BJ (cell line): ENCODE data around the gene UBXN11. TPM values are rescaled to one million over a fixed set of nuclear protein-coding genes. Genes with fewer than 3 reads are reported as not detected.

Source experiments
- CTCF ChIA-PET: fragments of 350-600 bp; formaldehyde crosslinking; extraction: SDS; loops from one replicate; lab custom pipeline; 2021; ENCODE audit warnings: antibody characterized with exemption, inconsistent platforms; lab: Yijun Ruan, JAX
- POLR2A ChIA-PET: fragments of 300-600 bp; sonication (Branson Sonifier 250); formaldehyde crosslinking; extraction: SDS; loops from one replicate; lab custom pipeline; 2021; ENCODE audit warnings: antibody characterized with exemption; lab: Charles Lee
- DNase-seq: peaks from one replicate; pipeline ENCODE4 v3.0.0-alpha.2; 2011; ENCODE audit warnings: low read depth
- H3K27me3 ChIP-seq: 2 replicates; pipeline ENCODE4 v1.6.0; 2011; ENCODE audit warnings: low read length; ENCODE audit not compliant: control insufficient read depth, insufficient read depth
- H3K36me3 ChIP-seq: 2 replicates; pipeline ENCODE4 v1.5.1; 2011; ENCODE audit warnings: low read length; ENCODE audit not compliant: control insufficient read depth, insufficient read depth
- H3K4me3 ChIP-seq: 2 replicates; pipeline ENCODE4 v1.5.1; 2011; ENCODE audit warnings: low read depth, mild to moderate bottlenecking, control low read depth, low read length
- polyA plus RNA-seq: library from polyadenylated mRNA; depleted of rRNA; stranded (reverse); fragments of >200 nt; gene quantifications from 2 replicates; pipeline ENCODE4 v1.2.3, GENCODE V29; 2011
- TF ChIP-seq, protein P1 (sequence below): IDR thresholded peaks from 2 replicates; pipeline ENCODE4 v1.5.1; 2011; ENCODE audit warnings: low read depth, mild to moderate bottlenecking, control low read depth, inconsistent platforms, low read length, moderate library complexity; ENCODE audit not compliant: insufficient read depth

The UBXN11 gene
- polyA plus RNA-seq, 1 experiment = 12.9 TPM

DNA sequence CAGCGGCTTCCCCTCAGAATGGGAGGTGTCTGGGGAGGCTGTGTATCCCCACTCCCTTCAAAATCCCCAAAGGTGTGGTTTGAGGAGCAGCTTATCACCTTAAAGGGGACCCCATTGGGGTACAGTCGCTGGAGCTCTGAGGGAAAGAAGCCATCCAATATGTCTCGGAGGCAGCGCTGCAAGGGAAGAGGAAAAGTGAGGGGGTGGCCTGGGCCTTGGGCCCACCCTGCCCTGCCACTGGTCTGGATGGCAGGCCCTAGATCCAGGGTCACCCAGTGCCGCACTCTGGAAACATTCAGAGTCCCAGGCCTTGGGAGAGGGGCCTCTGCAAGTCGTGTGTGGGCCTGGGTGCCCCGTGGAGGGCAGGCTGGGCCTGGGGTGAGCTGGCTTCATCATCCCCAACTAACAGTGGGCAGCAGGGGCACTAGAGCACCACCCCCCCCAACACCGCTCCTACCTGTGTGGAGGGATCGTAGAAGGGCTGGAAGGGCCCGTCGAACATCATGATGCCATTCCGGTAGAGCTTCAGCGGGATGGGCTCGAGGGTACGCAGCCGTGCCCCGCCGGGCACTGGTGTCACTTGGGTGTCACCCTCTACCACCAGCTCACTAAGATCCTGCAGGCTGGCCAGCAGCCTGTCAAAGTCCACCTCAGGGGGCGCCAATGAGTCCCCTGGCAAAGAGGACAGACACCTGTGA is 20.9 kb downstream of the UBXN11 start:
- Histone ChIP-seq H3K4me3 (no peak overlapping the region), H3K27me3 (no peaks in the 10 kb centered on the region), H3K36me3 (no peaks in the 10 kb centered on the region; the same call in 1 of the 2 replicates)
- TF ChIP-seq, protein P1, sequence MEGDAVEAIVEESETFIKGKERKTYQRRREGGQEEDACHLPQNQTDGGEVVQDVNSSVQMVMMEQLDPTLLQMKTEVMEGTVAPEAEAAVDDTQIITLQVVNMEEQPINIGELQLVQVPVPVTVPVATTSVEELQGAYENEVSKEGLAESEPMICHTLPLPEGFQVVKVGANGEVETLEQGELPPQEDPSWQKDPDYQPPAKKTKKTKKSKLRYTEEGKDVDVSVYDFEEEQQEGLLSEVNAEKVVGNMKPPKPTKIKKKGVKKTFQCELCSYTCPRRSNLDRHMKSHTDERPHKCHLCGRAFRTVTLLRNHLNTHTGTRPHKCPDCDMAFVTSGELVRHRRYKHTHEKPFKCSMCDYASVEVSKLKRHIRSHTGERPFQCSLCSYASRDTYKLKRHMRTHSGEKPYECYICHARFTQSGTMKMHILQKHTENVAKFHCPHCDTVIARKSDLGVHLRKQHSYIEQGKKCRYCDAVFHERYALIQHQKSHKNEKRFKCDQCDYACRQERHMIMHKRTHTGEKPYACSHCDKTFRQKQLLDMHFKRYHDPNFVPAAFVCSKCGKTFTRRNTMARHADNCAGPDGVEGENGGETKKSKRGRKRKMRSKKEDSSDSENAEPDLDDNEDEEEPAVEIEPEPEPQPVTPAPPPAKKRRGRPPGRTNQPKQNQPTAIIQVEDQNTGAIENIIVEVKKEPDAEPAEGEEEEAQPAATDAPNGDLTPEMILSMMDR = 0 out of 2 replicates have a peak, but pooled peaks have one; percentile 23
- DNase-seq = no peak
- ChIA-PET POLR2A (interaction anchor here (1.2 kb wide), 1 partner anchor 17 kb away, joined by 3 read pairs; no protein-coding TSS in a partner anchor), CTCF (interaction anchor here (0.7 to 5.0 kb wide), 16 partner anchors 8 to 132 kb away, joined by 3 to 37 read pairs (median 8); partner anchors contain the start of genes CEP85 and ZNF593)

DNA sequence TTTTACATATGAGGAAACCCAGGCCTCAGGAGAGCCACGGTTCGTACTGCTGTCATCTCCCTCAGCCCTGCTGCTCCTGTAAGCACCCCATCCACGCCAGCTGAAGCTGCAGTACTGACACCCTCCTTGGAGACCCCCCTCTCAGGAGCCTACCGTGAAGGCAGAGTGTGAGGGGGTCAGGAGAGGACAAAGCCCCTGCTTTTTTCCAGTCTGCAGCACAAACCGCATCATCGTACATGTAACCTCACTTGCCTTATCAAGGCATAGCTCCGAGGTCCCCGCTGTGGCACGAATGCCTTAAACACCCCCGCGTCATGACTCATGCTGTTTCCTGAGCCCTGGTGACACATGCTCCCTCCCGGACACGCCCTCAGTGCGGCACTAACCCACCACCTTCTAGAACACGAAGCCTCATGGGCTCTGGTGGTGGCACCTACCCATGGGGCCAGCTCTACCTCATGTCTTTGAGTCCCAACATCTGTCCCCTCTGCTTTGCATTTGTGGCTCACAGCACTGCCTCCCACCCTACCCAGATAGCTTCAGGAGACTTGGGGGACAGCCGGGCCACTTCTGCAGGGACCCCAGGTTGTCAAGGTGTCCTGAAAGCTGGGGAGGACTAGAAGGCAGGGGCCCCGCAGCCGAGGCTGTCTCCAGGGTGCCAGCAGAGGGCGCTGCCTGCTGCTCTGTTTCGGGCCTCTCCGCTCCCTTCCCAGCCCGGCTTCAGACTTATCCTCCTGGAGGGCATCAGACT is 21.7 kb downstream of the UBXN11 start:
- ChIA-PET CTCF (interaction anchor here (0.8 to 5.0 kb wide), 19 partner anchors 9 to 140 kb away, joined by 3 to 37 read pairs (median 6); partner anchors contain the start of genes CEP85 and ZNF593), POLR2A (interaction anchor here (1.2 kb wide), 1 partner anchor 18 kb away, joined by 3 read pairs; no protein-coding TSS in a partner anchor)
- TF ChIP-seq, protein P1 = peak; percentile 73
- peak; percentile 72 for DNase-seq
- H3K36me3 ChIP-seq = no peaks in the 10 kb centered on the region; the same call in 1 of the 2 replicates
- H3K27me3 ChIP-seq = no peaks in the 10 kb centered on the region
- H3K4me3 ChIP-seq = no peak overlapping the region

DNA sequence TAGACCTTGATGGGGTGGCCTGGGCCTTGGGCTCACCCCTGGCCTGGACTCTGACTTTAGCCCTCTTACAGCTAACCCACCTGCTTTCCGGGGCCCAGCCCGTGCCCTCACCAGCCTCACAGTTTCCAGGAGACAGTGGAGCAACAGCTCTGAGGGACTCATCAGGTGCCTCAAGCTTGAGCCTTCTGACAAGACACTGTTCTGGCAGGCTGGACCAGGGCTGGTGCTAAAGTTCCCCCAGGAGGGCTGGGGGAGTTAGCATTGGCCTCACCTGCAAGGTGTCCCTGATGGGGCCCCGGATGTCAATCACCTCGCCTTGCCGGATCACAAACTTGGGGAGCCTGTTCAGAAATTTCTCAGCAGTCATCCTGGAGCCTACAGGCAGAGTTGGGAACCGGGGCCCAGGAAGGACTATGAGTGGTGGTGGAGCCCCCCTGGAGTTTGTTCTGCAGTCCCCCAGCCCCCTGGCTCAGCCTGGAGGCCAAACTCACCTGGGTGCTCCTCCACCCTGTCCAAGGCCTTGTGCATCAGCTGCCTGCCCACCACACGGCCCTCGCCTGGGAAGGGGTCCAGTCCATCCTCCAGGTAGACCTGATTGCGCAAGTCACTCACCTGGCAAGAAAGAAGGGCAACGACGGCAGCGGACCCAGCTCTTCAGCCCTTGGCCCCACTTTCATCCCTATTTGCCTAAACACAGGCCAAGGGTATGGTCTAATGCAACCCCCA is 22.4 kb downstream of the UBXN11 start:
- ChIA-PET CTCF (interaction anchor here (0.8 to 5.0 kb wide), 17 partner anchors 8 to 139 kb away, joined by 3 to 37 read pairs (median 6); partner anchors contain the start of genes CEP85 and ZNF593), POLR2A (interaction anchor here (0.6 kb wide), 1 partner anchor 78 kb away, joined by 3 read pairs; no protein-coding TSS in a partner anchor)
- no peaks in the 10 kb centered on the region for H3K36me3 ChIP-seq
- H3K4me3 ChIP-seq = no peak overlapping the region
- DNase-seq = no peak
- TF ChIP-seq, protein P1 = no peak
- H3K27me3 ChIP-seq = no peaks in the 10 kb centered on the region

DNA sequence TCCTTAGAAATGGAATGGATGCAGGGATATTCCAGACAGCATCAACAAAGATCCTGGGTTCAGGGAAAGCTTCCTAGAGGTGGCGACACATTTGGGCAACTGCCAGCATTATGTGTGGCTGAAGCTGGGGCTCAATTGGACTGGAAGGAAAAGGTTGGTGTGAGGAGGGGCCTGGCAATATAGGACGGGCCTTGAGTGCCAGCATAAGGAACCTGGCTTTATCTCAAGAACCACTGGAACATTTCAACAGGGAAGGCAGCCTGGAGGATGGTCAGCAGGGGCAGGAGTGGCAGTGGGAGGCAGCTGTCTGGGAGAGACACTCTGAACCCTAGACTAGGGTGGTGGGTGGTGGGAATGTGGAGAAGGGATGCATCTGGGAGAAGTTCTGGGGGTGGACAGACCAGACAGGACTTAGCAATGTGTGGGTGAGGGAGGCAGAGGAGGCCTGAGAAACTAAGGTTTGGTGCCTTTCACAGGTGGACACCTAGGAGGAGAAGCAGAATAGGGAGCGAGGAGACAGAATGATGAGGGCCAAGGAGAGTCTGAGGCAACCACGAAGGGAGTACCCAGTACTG is 23.1 kb downstream of the UBXN11 start:
- H3K27me3 ChIP-seq = no peaks in the 10 kb centered on the region
- no peak for DNase-seq
- no peaks in the 10 kb centered on the region for H3K36me3 ChIP-seq
- ChIA-PET CTCF (interaction anchor here (0.6 to 4.0 kb wide), 4 partner anchors 18 to 1375 kb away, joined by 3 to 37 read pairs (median 7); no protein-coding TSS in a partner anchor), POLR2A (interaction anchor here (0.6 kb wide), 1 partner anchor 78 kb away, joined by 3 read pairs; no protein-coding TSS in a partner anchor)
- H3K4me3 ChIP-seq = no peak overlapping the region
- TF ChIP-seq, protein P1 = no peak
